ENCODE results near the gene PGLYRP2. TPM values are rescaled to one million over a fixed set of nuclear protein-coding genes. Genes with fewer than 3 reads are reported as not detected.

PGLYRP2 gene
- total RNA-seq, 1 experiment from 2014 or later: not detected

DNA sequence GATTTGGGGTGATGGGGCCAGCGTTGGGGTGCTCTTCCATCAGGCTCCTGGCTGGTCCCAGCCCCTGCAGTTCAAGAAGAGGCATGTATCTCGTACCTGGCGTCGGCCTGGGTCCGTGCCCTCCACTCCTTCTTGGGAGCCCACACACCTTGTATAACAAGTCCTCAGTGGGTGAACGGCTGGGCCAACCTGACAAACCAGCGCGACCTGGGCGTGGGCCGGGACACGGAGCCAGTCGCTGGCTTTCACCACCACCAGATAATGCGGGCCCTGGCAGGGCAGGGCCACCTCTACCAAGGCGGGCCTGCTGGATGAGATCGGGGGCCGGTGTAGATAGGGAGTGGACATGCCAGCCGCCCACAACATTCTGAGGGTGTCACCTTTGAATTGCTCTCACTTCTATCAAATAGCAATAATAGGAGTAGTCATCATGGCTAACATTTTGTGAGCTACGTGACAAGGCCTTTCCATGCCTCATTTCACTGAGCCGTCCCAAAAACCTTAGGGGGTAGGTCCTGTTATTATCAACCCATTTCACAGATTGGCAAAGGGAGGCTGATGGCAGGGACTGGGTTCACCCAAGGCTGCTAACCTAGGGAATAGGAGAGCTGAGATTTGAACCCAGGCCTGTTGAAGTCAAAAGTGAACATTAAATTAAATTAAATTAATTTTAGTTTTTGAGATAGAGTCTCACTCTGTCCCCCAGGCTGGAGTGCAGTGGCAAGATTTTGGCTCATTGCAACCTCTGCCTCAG is 32.5 kb upstream of the PGLYRP2 start:
- TF ChIP-seq, protein P1, sequence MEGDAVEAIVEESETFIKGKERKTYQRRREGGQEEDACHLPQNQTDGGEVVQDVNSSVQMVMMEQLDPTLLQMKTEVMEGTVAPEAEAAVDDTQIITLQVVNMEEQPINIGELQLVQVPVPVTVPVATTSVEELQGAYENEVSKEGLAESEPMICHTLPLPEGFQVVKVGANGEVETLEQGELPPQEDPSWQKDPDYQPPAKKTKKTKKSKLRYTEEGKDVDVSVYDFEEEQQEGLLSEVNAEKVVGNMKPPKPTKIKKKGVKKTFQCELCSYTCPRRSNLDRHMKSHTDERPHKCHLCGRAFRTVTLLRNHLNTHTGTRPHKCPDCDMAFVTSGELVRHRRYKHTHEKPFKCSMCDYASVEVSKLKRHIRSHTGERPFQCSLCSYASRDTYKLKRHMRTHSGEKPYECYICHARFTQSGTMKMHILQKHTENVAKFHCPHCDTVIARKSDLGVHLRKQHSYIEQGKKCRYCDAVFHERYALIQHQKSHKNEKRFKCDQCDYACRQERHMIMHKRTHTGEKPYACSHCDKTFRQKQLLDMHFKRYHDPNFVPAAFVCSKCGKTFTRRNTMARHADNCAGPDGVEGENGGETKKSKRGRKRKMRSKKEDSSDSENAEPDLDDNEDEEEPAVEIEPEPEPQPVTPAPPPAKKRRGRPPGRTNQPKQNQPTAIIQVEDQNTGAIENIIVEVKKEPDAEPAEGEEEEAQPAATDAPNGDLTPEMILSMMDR (IDR thresholded peaks at IDR 0.05; ENCODE audit: insufficient read depth in 1 of 2, low read depth in 1 of 2, low read length in 1 of 2, severe bottlenecking in 1 of 2, unreplicated experiment in 1 of 2): no peak
- Histone ChIP-seq H3K36me3 (ENCODE audit: control insufficient read depth, insufficient read depth, low read length) (no peaks in the 10 kb centered on the region), H3K4me1 (no peaks in the 10 kb centered on the region), H3K9me3 (no peaks in the 10 kb centered on the region), H3K4me3 (ENCODE audit: low read depth, low read length) (no peak overlapping the region), H3K27me3 (replicated peaks; ENCODE audit: control insufficient read depth, insufficient read depth, low read length) (no peaks in the 10 kb centered on the region; the same call in 1 of the 2 replicates)
- Mint-ChIP-seq H3K9me3 (ENCODE audit: unreplicated experiment) (peaks cover 9% of the 10 kb centered on the region), H3K4me3 (ENCODE audit: unreplicated experiment) (no peak overlapping the region), H3K27ac (ENCODE audit: unreplicated experiment) (no peak overlapping the region), H3K36me3 (ENCODE audit: insufficient read depth, unreplicated experiment) (no peaks in the 10 kb centered on the region), H3K27me3 (ENCODE audit: insufficient read depth, unreplicated experiment) (peaks cover 21% of the 10 kb centered on the region), H3K4me1 (ENCODE audit: low read depth, unreplicated experiment) (no peaks in the 10 kb centered on the region)
- CTCF ChIA-PET: no interaction called here
- BruUV-seq (replicated peaks): no TSS peak
- POLR2A ChIA-PET: no interaction called here
- DNase-seq: no peak
- intact Hi-C loops (cut with micrococcal nuclease; ENCODE audit: unreplicated experiment): no loop called here

DNA sequence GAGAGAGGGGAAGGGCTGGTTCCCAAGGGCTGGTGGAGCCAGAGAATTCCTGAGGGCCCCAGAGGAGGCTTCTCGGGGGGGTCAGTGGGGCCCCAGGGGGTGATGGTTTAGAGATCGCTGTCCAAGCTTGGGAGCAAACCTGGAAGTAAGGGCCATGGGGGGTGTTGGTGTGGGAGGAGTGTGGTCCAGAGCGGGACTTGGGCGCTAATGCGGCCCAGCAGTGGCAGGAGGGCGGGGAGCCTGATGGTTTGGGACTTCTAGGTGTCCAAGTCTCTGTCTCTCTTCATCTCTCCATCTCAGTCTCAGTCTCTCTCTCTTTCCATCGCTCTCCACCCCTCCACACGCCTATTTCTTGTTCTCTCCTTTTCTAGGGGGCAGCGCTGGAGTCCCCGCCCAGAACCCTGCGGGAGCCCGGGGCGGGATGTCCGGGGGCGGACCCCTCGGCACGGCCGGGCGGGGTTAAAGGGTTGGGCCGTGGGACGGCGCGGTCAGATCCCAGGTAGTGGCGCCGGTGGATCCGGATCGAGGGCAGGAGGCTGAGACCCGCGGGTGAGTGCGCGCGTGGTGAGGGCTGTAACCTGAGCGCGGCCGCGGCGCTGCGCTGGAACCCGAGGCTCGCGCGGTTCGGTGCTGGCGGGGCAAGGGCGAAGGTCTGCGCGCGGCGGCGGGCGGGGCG is 28.9 kb upstream of the PGLYRP2 start, which contains the start of gene CYP4F22:
Gene CYP4F22 (plus strand): TSS at position 491 of the 676 bp plus-strand sequence. CDS start 16,812 bp downstream, outside the sequence.
- Mint-ChIP-seq H3K4me3 (ENCODE audit: unreplicated experiment) (peak within 1 kb of the TSS; percentile 23), H3K36me3 (ENCODE audit: insufficient read depth, unreplicated experiment) (no peaks in the 10 kb centered on the region), H3K27me3 (ENCODE audit: insufficient read depth, unreplicated experiment) (peaks cover 25% of the 10 kb centered on the region), H3K4me1 (ENCODE audit: low read depth, unreplicated experiment) (no peaks in the 10 kb centered on the region), H3K9me3 (ENCODE audit: unreplicated experiment) (no peaks in the 10 kb centered on the region), H3K27ac (ENCODE audit: unreplicated experiment) (no peak within 1 kb of the TSS)
- CTCF ChIA-PET: no interaction called here
- Histone ChIP-seq H3K36me3 (ENCODE audit: control insufficient read depth, insufficient read depth, low read length) (no peaks in the 10 kb centered on the region), H3K4me1 (no peaks in the 10 kb centered on the region), H3K4me3 (ENCODE audit: low read depth, low read length) (peak within 1 kb of the TSS; percentile 13; the same call in 1 of the 2 replicates), H3K27me3 (replicated peaks; ENCODE audit: control insufficient read depth, insufficient read depth, low read length) (no peaks in the 10 kb centered on the region; the same call in 1 of the 2 replicates), H3K9me3 (no peaks in the 10 kb centered on the region)
- DNase-seq: no peak
- intact Hi-C loops (cut with micrococcal nuclease; ENCODE audit: unreplicated experiment): no loop called here
- TF ChIP-seq, protein P1 (IDR thresholded peaks at IDR 0.05; ENCODE audit: insufficient read depth in 1 of 2, low read depth in 1 of 2, low read length in 1 of 2, severe bottlenecking in 1 of 2, unreplicated experiment in 1 of 2): no peak
- POLR2A ChIA-PET: no interaction called here
- BruUV-seq (replicated peaks): no TSS peak

DNA sequence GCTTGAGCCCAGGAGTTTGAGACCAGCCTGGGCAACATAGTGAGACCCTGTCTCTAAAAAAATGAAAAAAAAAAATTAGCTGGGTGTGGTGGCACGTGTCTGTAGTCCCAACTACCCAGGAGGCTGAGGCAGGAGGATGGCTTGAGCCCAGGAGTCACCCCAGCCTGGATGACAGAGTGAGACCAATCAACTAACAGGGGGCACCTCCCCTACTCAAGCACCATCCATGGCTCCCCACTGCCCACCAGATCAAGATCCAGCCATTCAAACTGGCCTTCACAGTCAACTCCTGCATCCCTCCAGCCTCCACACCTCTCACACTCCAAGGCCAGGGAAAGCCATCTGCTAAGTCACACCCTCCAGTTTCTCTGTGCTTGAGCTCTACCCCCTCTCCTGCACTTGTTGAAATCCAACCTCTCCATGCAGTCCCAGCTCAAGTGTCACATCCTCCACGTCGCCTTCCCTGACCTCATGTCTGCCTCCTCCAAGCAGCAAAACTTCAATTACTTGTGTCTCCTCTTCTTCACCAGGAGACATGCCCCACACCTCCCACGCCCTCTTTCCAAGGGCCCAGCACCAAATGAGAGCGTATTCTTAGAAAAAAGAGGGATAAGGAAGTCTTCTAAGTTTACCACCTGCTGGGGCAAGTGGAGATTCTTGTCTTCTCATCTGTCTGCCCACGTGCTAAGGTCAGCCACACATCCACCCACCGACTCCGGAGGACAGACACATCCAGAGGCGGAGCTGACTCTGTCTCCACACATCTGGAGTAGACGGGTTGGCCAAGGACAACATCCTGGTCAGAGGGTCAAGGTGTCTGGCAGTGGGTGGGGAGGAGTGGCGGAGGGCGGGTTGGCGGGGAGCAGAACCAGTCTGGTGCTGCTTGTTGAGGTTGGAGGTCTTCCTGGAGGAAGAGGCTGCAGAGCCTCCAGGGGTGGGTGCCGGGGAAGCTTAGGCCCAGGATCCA is 28.1 kb upstream of the PGLYRP2 start:
- Histone ChIP-seq H3K36me3 (ENCODE audit: control insufficient read depth, insufficient read depth, low read length) (no peaks in the 10 kb centered on the region), H3K9me3 (no peaks in the 10 kb centered on the region), H3K4me1 (no peaks in the 10 kb centered on the region), H3K4me3 (ENCODE audit: low read depth, low read length) (no peak overlapping the region), H3K27me3 (replicated peaks; ENCODE audit: control insufficient read depth, insufficient read depth, low read length) (no peaks in the 10 kb centered on the region; the same call in 1 of the 2 replicates)
- DNase-seq: no peak
- no TSS peak for BruUV-seq (replicated peaks)
- POLR2A ChIA-PET: interaction anchor here (0.6 kb wide), 1 partner anchor 102 kb away, joined by 3 read pairs; no protein-coding TSS in a partner anchor
- peak overlapping the region; percentile 23 for H3K4me3 Mint-ChIP-seq (ENCODE audit: unreplicated experiment)
- no peaks in the 10 kb centered on the region for H3K4me1 Mint-ChIP-seq (ENCODE audit: low read depth, unreplicated experiment)
- TF ChIP-seq, protein P1 (IDR thresholded peaks at IDR 0.05; ENCODE audit: insufficient read depth in 1 of 2, low read depth in 1 of 2, low read length in 1 of 2, severe bottlenecking in 1 of 2, unreplicated experiment in 1 of 2): no peak
- H3K27me3 Mint-ChIP-seq (ENCODE audit: insufficient read depth, unreplicated experiment): peaks cover 25% of the 10 kb centered on the region
- CTCF ChIA-PET: no interaction called here
- no peak overlapping the region for H3K27ac Mint-ChIP-seq (ENCODE audit: unreplicated experiment)
- intact Hi-C loops (cut with micrococcal nuclease; ENCODE audit: unreplicated experiment): no loop called here
- H3K36me3 Mint-ChIP-seq (ENCODE audit: insufficient read depth, unreplicated experiment): no peaks in the 10 kb centered on the region
- H3K9me3 Mint-ChIP-seq (ENCODE audit: unreplicated experiment): no peaks in the 10 kb centered on the region
